A549 (cell line): ENCODE results near the gene GGTA1. TPM values are rescaled to one million over a fixed set of nuclear protein-coding genes. Genes with fewer than 3 reads are reported as not detected.

Source experiments
- ATAC-seq, 2 experiments: fragments of 200-7000 bp in 1 of 2; fragments of >200 bp in 1 of 2; cut with Nextera tagmentation in 1 of 2; cut with Tn5 transposase in 1 of 2; 3 replicates each; pipeline versions ENCODE4 v1.8.0 to v1.9.1; 2018 to 2020; ENCODE audit warnings: mild to moderate bottlenecking in 1 of 2, moderate library complexity in 1 of 2
- CTCF ChIA-PET: fragments of 300-600 bp; sonication (Branson Sonifier 250); formaldehyde crosslinking; extraction: SDS; loops from one replicate; lab custom pipeline; 2021; ENCODE audit warnings: antibody characterized with exemption, inconsistent platforms; lab: Yijun Ruan, JAX
- POLR2A ChIA-PET: fragments of 350-600 bp; formaldehyde crosslinking; extraction: SDS; loops from one replicate; lab custom pipeline; 2021; ENCODE audit warnings: antibody characterized with exemption, inconsistent platforms; lab: Yijun Ruan, JAX
- DNase-seq, 2 experiments: peaks; one replicate each; pipeline versions ENCODE4 v3.0.0 to v3.0.0-alpha.2; 2011 to 2016; ENCODE audit warnings: low read depth in 1 of 2, low spot score in 1 of 2
- FAIRE-seq: peaks from 2 replicates; lab custom pipeline; 2011; peaks lifted over from hg19 to GRCh38; lab: Jason Lieb, UNC
- H3K27ac ChIP-seq, 2 experiments: fragments of >200 bp; sonication (Bioruptor Twin); formaldehyde crosslinking; 3 replicates each; pipeline ENCODE4 v1.5.1; 2016 to 2017
- H3K4me1 ChIP-seq: fragments of >200 bp; sonication (Bioruptor Twin); formaldehyde crosslinking; 3 replicates; pipeline ENCODE4 v1.6.1; 2016
- H3K4me2 ChIP-seq: fragments of >200 bp; sonication (Bioruptor Twin); formaldehyde crosslinking; 3 replicates; pipeline ENCODE4 v1.6.1; 2016
- H3K4me3 ChIP-seq: fragments of >200 bp; sonication (Bioruptor Twin); formaldehyde crosslinking; 3 replicates; pipeline ENCODE4 v1.5.1; 2016
- H3K9me3 ChIP-seq: fragments of >200 bp; sonication (Bioruptor Twin); formaldehyde crosslinking; 3 replicates; pipeline ENCODE4 v1.6.1; 2016
- ATOH8 ChIP-seq: fragments of 250-450 bp; sonication (Bioruptor Pico); IDR thresholded peaks from 2 replicates; pipeline ENCODE4 v1.5.0; 2020; ENCODE audit warnings: low read depth, mild to moderate bottlenecking, moderate library complexity
- CHD2 ChIP-seq: fragments of 150-350 bp; IDR thresholded peaks from 2 replicates; pipeline ENCODE4 v1.6.1; 2014; ENCODE audit warnings: low read length; ENCODE audit not compliant: partially characterized antibody
- CHD4 ChIP-seq: fragments of 200-600 bp; sonication (generic); IDR thresholded peaks from 2 replicates; pipeline ENCODE4 v1.6.1; 2016; ENCODE audit warnings: antibody characterized with exemption, mild to moderate bottlenecking, borderline replicate concordance
- E2F6 ChIP-seq: IDR thresholded peaks from 2 replicates; pipeline ENCODE4 v1.6.1; 2012; ENCODE audit warnings: low read depth, borderline replicate concordance
- EP300 ChIP-seq, 2 experiments: fragments of >200 bp; sonication (Bioruptor Twin); formaldehyde crosslinking; IDR thresholded peaks; 2 replicates in 1 of 2; 3 replicates in 1 of 2; pipeline ENCODE4 v1.6.1; 2016 to 2017
- FOSL2 ChIP-seq, 2 experiments: fragments of 450-650 bp in 1 of 2; fragments of >200 bp in 1 of 2; sonication (Bioruptor Twin) in 1 of 2; formaldehyde crosslinking; IDR thresholded peaks; 2 replicates each; pipeline versions ENCODE4 v1.5.0 to v1.6.1; 2016 to 2020; ENCODE audit warnings: mild to moderate bottlenecking in 1 of 2, moderate library complexity in 1 of 2
- HEYL ChIP-seq: fragments of 250-450 bp; sonication (Bioruptor Pico); IDR thresholded peaks from 2 replicates; pipeline ENCODE4 v1.8.0; 2021; ENCODE audit warnings: mild to moderate bottlenecking, moderate library complexity
- KDM1A ChIP-seq: fragments of 200-600 bp; sonication (generic); IDR thresholded peaks from 2 replicates; pipeline ENCODE4 v1.6.1; 2016; ENCODE audit warnings: low read depth, mild to moderate bottlenecking
- MAX ChIP-seq: IDR thresholded peaks from 2 replicates; pipeline ENCODE4 v1.6.1; 2012
- MYC ChIP-seq: IDR thresholded peaks from 2 replicates; pipeline ENCODE4 v1.6.1; 2012; ENCODE audit warnings: mild to moderate bottlenecking, inconsistent platforms, low read length, improper control_type of control experiment, borderline replicate concordance
- NFE2L2 ChIP-seq: fragments of 150-350 bp; conservative IDR thresholded peaks from 2 replicates; pipeline ENCODE4 v1.6.1; 2014; ENCODE audit warnings: low read length
- POLR2A ChIP-seq: IDR thresholded peaks from 2 replicates; pipeline ENCODE4 v1.6.1; 2012; ENCODE audit warnings: mild to moderate bottlenecking, low read length
- RAD21 ChIP-seq, 2 experiments: fragments of >200 bp in 1 of 2; sonication (Bioruptor Twin) in 1 of 2; formaldehyde crosslinking in 1 of 2; IDR thresholded peaks in 1 of 2; conservative IDR thresholded peaks in 1 of 2; 2 replicates in 1 of 2; 3 replicates in 1 of 2; pipeline ENCODE4 v1.6.1; 2012 to 2018; ENCODE audit warnings: inconsistent platforms in 1 of 2
- REST ChIP-seq: fragments of 200-600 bp; sonication (generic); IDR thresholded peaks from 2 replicates; pipeline ENCODE4 v1.6.1; 2016; ENCODE audit warnings: antibody characterized with exemption, mild to moderate bottlenecking, moderate library complexity
- TP53 ChIP-seq: fragments of 250-450 bp; sonication (Bioruptor Pico); IDR thresholded peaks from 2 replicates; pipeline ENCODE4 v1.5.0; 2021; ENCODE audit warnings: mild to moderate bottlenecking, moderate library complexity
- USF2 ChIP-seq: fragments of 450-650 bp; IDR thresholded peaks from 2 replicates; pipeline ENCODE4 v1.6.1; 2014; ENCODE audit warnings: antibody characterized with exemption
- ZC3H11A ChIP-seq: fragments of 450-650 bp; IDR thresholded peaks from 2 replicates; pipeline ENCODE4 v1.6.1; 2014; ENCODE audit warnings: antibody characterized with exemption, mild to moderate bottlenecking
- ZFP36 ChIP-seq: fragments of 450-650 bp; IDR thresholded peaks from 2 replicates; pipeline ENCODE4 v1.6.1; 2014; ENCODE audit warnings: borderline replicate concordance; ENCODE audit not compliant: partially characterized antibody
- ZNF302 ChIP-seq: fragments of 250-450 bp; sonication (Bioruptor Pico); IDR thresholded peaks from 2 replicates; pipeline ENCODE4 v1.9.0; 2021; ENCODE audit warnings: inconsistent platforms, mild to moderate bottlenecking, moderate library complexity
- ZSCAN20 ChIP-seq: fragments of 250-450 bp; sonication (Bioruptor Pico); IDR thresholded peaks from 2 replicates; pipeline ENCODE4 v1.8.0; 2022; ENCODE audit warnings: mild to moderate bottlenecking, moderate library complexity
- WGBS: methylation state at CpG from one replicate; pipeline ENCODE4 v1.1.6; 2017; ENCODE audit errors: missing lambda C conversion rate; 5-methylcytosine and 5-hydroxymethylcytosine counted together
- polyA plus RNA-seq, 4 experiments: library from polyadenylated mRNA; depleted of rRNA in 3 of 4; stranded (reverse); fragments of >200 nt; fragmentation: RNase III in 1 of 4; extraction: RNeasy Plus Mini Kit Qiagen cat#74134 plus additional on column Dnase treatment in 1 of 4; gene quantifications; 2 replicates in 3 of 4; 3 replicates in 1 of 4; pipeline ENCODE4 v1.2.3, GENCODE V29; 2011 to 2017

The GGTA1 gene
- polyA plus RNA-seq, 2 of the 4 experiments (the other 2 are of a cell fraction) = 0.05 TPM; not detected in 1

- Histone ChIP-seq H3K4me2 (no peak overlapping the region), H3K27ac (no peak overlapping the region), H3K9me3 (no peaks in the 10 kb centered on the region)
- no peak for DNase-seq
- no peak for ATAC-seq
- 64% methylated on average over 2 of the region's 2 CpGs for WGBS
- TF ChIP-seq KDM1A (no peak), ZFP36 (no peak)
- TF ChIP-seq, all 56 proteins: peak for 0
- Histone ChIP-seq H3K4me1 (no peaks in the 10 kb centered on the region), H3K4me3 (no peak overlapping the region)
- ChIA-PET CTCF (interaction anchor here (0.8 to 2.0 kb wide), 3 partner anchors 8 to 16 kb away, joined by 3 to 6 read pairs (median 4); no protein-coding TSS in a partner anchor), POLR2A (no interaction called here)
- FAIRE-seq = no peak
Observed at GRCh38 chr9:121489344-121489743, 10.3 kb downstream of the GGTA1 start.

GRCh38 chr9:121486043-121486442 lies 13.6 kb downstream of the GGTA1 start:
- Histone ChIP-seq H3K27ac (no peak overlapping the region), H3K4me3 (no peak overlapping the region), H3K4me1 (no peaks in the 10 kb centered on the region), H3K4me2 (no peak overlapping the region), H3K9me3 (no peaks in the 10 kb centered on the region)
- ChIA-PET CTCF (interaction anchor here (0.6 kb wide), 1 partner anchor 724 kb away, joined by 5 read pairs; no protein-coding TSS in a partner anchor), POLR2A (no interaction called here)
- TF ChIP-seq EP300 (IDR thresholded peaks at IDR 0.05) (no peak), CHD4 (no peak), NFE2L2 (no peak), HEYL (CRISPR knock-in tag) (no peak)
- WGBS = 52% methylated on average over 4 of the region's 4 CpGs
- no peak for FAIRE-seq
- ATAC-seq = peak in 1 of 2 experiments; percentile 27; a peak in 1 of 6 replicates
- DNase-seq = no peak

GRCh38 chr9:121485623-121486022 lies 14.0 kb downstream of the GGTA1 start:
- DNase-seq (no peak), ATAC-seq (no peak), FAIRE-seq (no peak)
- H3K9me3 ChIP-seq = no peaks in the 10 kb centered on the region
- TF ChIP-seq ATOH8 (CRISPR knock-in tag) (no peak), ZC3H11A (no peak), TP53 (CRISPR knock-in tag) (no peak), RAD21 (conservative IDR thresholded peaks at IDR 0.05 in 1 of 2, IDR thresholded peaks at IDR 0.05 in 1 of 2) (no peak), E2F6 (no peak), ZSCAN20 (CRISPR knock-in tag) (no peak), ZNF302 (CRISPR knock-in tag) (no peak), POLR2A (no peak), REST (no peak), EP300 (IDR thresholded peaks at IDR 0.05) (no peak), MYC (no peak), MAX (no peak), CHD2 (no peak), USF2 (no peak), FOSL2 (IDR thresholded peaks at IDR 0.05) (no peak), FOSL2 (CRISPR knock-in tag; IDR thresholded peaks at IDR 0.05) (no peak)
- ChIA-PET CTCF (interaction anchor here (0.6 to 0.8 kb wide), 2 partner anchors 12 to 363 kb away, joined by 3 read pairs; no protein-coding TSS in a partner anchor), POLR2A (no interaction called here)
- H3K4me3 ChIP-seq = no peak overlapping the region
- no peak overlapping the region for H3K4me2 ChIP-seq
- no peak overlapping the region for H3K27ac ChIP-seq
- H3K4me1 ChIP-seq = no peaks in the 10 kb centered on the region
- 85% methylated on average over 4 of the region's 4 CpGs for WGBS
